Kidney tubule cell (primary cell): ENCODE data around the gene EBF4.
"Not testable (repeated sequence)": the region's sequence is repeated elsewhere in the genome, so short reads cannot be mapped to it uniquely, and the experiment has no call there.

Source experiments
- DNase-seq: peaks from one replicate; pipeline ENCODE4 v3.0.0-alpha.2; 2018; ENCODE audit warnings: low spot score

The EBF4 gene

GRCh38 chr20:2673453-2673852 lies 19.1 kb upstream of the EBF4 start:
- DNase-seq = no peak

- DNase-seq = no peak
Observed at GRCh38 chr20:2680046-2680445, 12.5 kb upstream of the EBF4 start.

GRCh38 chr20:2682040-2682439 lies 10.5 kb upstream of the EBF4 start:
- not testable (repeated sequence) for DNase-seq

GRCh38 chr20:2684817-2685216 lies 7.8 kb upstream of the EBF4 start:
- DNase-seq = not testable (repeated sequence)

GRCh38 chr20:2687514-2687913 lies 5.1 kb upstream of the EBF4 start:
- DNase-seq = no peak

- peak; percentile 23 for DNase-seq
Observed at GRCh38 chr20:2688041-2688591, 4.5 kb upstream of the EBF4 start.

GRCh38 chr20:2690213-2690612 lies 2.4 kb upstream of the EBF4 start:
- no peak for DNase-seq

GRCh38 chr20:2690718-2691117 lies 1.9 kb upstream of the EBF4 start:
- DNase-seq = no peak

- no peak for DNase-seq
Observed at GRCh38 chr20:2691127-2691526, 1.5 kb upstream of the EBF4 start.

GRCh38 chr20:2691663-2692035 lies 931 bp upstream of the EBF4 start:
- no peak for DNase-seq

GRCh38 chr20:2692886-2693285 lies 306 bp downstream of the EBF4 start:
- DNase-seq = no peak

GRCh38 chr20:2693286-2694007 lies 867 bp downstream of the EBF4 start:
- DNase-seq = no peak

GRCh38 chr20:2694008-2694471 lies 1.5 kb downstream of the EBF4 start:
- no peak for DNase-seq

- no peak for DNase-seq
Observed at GRCh38 chr20:2694519-2694918, 1.9 kb downstream of the EBF4 start.

- DNase-seq = no peak
Observed at GRCh38 chr20:2695206-2695983, 2.8 kb downstream of the EBF4 start.

GRCh38 chr20:2695984-2696525 lies 3.5 kb downstream of the EBF4 start:
- DNase-seq = not testable (repeated sequence)

- no peak for DNase-seq
Observed at GRCh38 chr20:2696646-2697045, 4.1 kb downstream of the EBF4 start.

GRCh38 chr20:2697768-2698167 lies 5.2 kb downstream of the EBF4 start:
- DNase-seq = no peak

GRCh38 chr20:2698186-2698817 lies 5.7 kb downstream of the EBF4 start:
- no peak for DNase-seq

GRCh38 chr20:2698912-2699311 lies 6.3 kb downstream of the EBF4 start:
- DNase-seq = no peak

- no peak for DNase-seq
Observed at GRCh38 chr20:2699775-2700413, 7.3 kb downstream of the EBF4 start.
